Measurements from ENCODE around the gene RAB31.

The RAB31 gene

GRCh38 chr18:9771977-9772660 lies 64.0 kb downstream of the RAB31 start:
- DNase-seq = peak in 1 of 10 donors; percentile 63
- intact Hi-C loops (cut with DNase I) = no loop called here

GRCh38 chr18:9772847-9773677 lies 65.0 kb downstream of the RAB31 start:
- no peak for DNase-seq
- intact Hi-C loops (cut with DNase I) = no loop called here

GRCh38 chr18:9774150-9774549 lies 66.0 kb downstream of the RAB31 start:
- intact Hi-C loops (cut with DNase I) = no loop called here
- no peak for DNase-seq

GRCh38 chr18:9775178-9775577 lies 67.1 kb downstream of the RAB31 start:
- intact Hi-C loops (cut with DNase I) = no loop called here

GRCh38 chr18:9779630-9780029 lies 71.5 kb downstream of the RAB31 start:
- DNase-seq = peak in 1 of 10 donors; percentile 12
- intact Hi-C loops (cut with DNase I) = no loop called here

More at GRCh38 chr18:9775178-9775577, 67.1 kb downstream of the RAB31 start:
- no peak for DNase-seq

GRCh38 chr18:9782073-9782857 lies 74.2 kb downstream of the RAB31 start:
- DNase-seq = peak in 1 of 10 donors; percentile 66
- intact Hi-C loops (cut with DNase I) = no loop called here

GRCh38 chr18:9786631-9787030 lies 78.5 kb downstream of the RAB31 start:
- DNase-seq = no peak
- intact Hi-C loops (cut with DNase I) = no loop called here

GRCh38 chr18:9787036-9787435 lies 78.9 kb downstream of the RAB31 start:
- intact Hi-C loops (cut with DNase I) = no loop called here
- DNase-seq = no peak

GRCh38 chr18:9787712-9788111 lies 79.6 kb downstream of the RAB31 start:
- intact Hi-C loops (cut with DNase I) = no loop called here
- no peak for DNase-seq

- intact Hi-C loops (cut with DNase I) = no loop called here
- no peak for DNase-seq
These were observed 80.0 kb downstream of the RAB31 start for GRCh38 chr18:9788140-9788539.

- intact Hi-C loops (cut with DNase I) = no loop called here
- DNase-seq = no peak
These were observed 80.8 kb downstream of the RAB31 start for GRCh38 chr18:9788860-9789259.

- intact Hi-C loops (cut with DNase I) = no loop called here
- no peak for DNase-seq
These were observed 82.2 kb downstream of the RAB31 start for GRCh38 chr18:9790261-9790660.

- intact Hi-C loops (cut with DNase I) = no loop called here
- DNase-seq = no peak
These were observed 83.9 kb downstream of the RAB31 start for GRCh38 chr18:9791991-9792390.

GRCh38 chr18:9792565-9793245 lies 84.6 kb downstream of the RAB31 start:
- no peak for DNase-seq
- intact Hi-C loops (cut with DNase I) = no loop called here

GRCh38 chr18:9796011-9796410 lies 87.9 kb downstream of the RAB31 start:
- intact Hi-C loops (cut with DNase I) = no loop called here

GRCh38 chr18:9796935-9797549 lies 88.9 kb downstream of the RAB31 start:
- DNase-seq = peak in 5 of 10 donors; percentile 34 to 88 (median 53)
- intact Hi-C loops (cut with DNase I) = no loop called here

More at GRCh38 chr18:9796011-9796410, 87.9 kb downstream of the RAB31 start:
- no peak for DNase-seq

- intact Hi-C loops (cut with DNase I) = loop anchor here (10.0 kb wide), 1 partner anchor 112 kb away; the partner anchor contains the start of gene VAPA
- DNase-seq = no peak
These were observed 94.3 kb downstream of the RAB31 start for GRCh38 chr18:9802175-9803062.

- DNase-seq = no peak
- intact Hi-C loops (cut with DNase I) = loop anchor here (10.0 kb wide), 1 partner anchor 112 kb away; the partner anchor contains the start of gene VAPA
These were observed 95.1 kb downstream of the RAB31 start for GRCh38 chr18:9803063-9803697.
